Left lung (tissue), 10 donors: ENCODE results near the gene PAX2. TPM values are rescaled to one million over a fixed set of nuclear protein-coding genes. Genes with fewer than 3 reads are reported as not detected.

Experiments
- ATAC-seq: fragments of 200-7000 bp; cut with Tn5 transposase; one replicate; pipeline ENCODE4 v1.9.1; 2020; ENCODE audit warnings: moderate library complexity
- DNase-seq, 4 donors: peaks; one replicate each; pipeline ENCODE4 v3.0.0-alpha.2; 2013 to 2020
- H3K27ac ChIP-seq, 2 donors: fragments of 200-600 bp; sonication (generic) in 1 of 2; one replicate each; pipeline versions ENCODE4 v1.5.0 to v1.8.0; 2020 to 2021
- H3K27me3 ChIP-seq, 2 donors: fragments of 200-600 bp; sonication (generic) in 1 of 2; one replicate each; pipeline versions ENCODE4 v1.5.0 to v1.8.0; 2020 to 2021
- H3K36me3 ChIP-seq, 2 donors: fragments of 200-600 bp; sonication (generic) in 1 of 2; one replicate each; pipeline versions ENCODE4 v1.5.0 to v1.8.0; 2020 to 2021
- H3K4me1 ChIP-seq, 2 donors: fragments of 200-600 bp; one replicate each; pipeline ENCODE4 v1.8.0; 2021
- H3K4me3 ChIP-seq, 2 donors: fragments of 200-600 bp; sonication (generic) in 1 of 2; one replicate each; pipeline versions ENCODE4 v1.5.0 to v1.8.0; 2020 to 2021; ENCODE audit warnings: mild to moderate bottlenecking in 1 of 2
- H3K9me3 ChIP-seq, 2 donors: fragments of 200-600 bp; sonication (generic) in 1 of 2; one replicate each; pipeline versions ENCODE4 v1.5.0 to v1.8.0; 2020 to 2021
- CTCF ChIP-seq, 2 donors: fragments of 200-600 bp; sonication (generic) in 1 of 2; IDR thresholded peaks; one replicate each; pipeline versions ENCODE4 v1.5.0 to v1.8.0; 2021; ENCODE audit warnings: antibody characterized with exemption in 2 of 2
- intact Hi-C, 2 donors: fragments of 100-400 bp; cut with DNase I; formaldehyde crosslinking; loops; one replicate each; pipeline versions ENCODE4 v1.11.2 to v1.14.2; 2022
- polyA plus RNA-seq, 6 donors: library from polyadenylated mRNA; unstranded; fragments of 120-200 nt; gene quantifications; one replicate each; pipeline ENCODE4 v1.2.1, GENCODE V29; 2013; ENCODE audit not compliant: insufficient read length in 6 of 6
- total RNA-seq, 2 donors: library from RNA; stranded (reverse); fragmentation: NEBNext Ultra II Directional; extraction: Animal tissue kit (Norgen Biotek cat#: 25700); gene quantifications; one replicate each; pipeline ENCODE4 v1.2.1, GENCODE V29; 2021
- donor health status: DM: no; HTN: yes; CAD: no.
- donor health status: DM: no; HTN: no; CAD: no.

Gene PAX2
- total and polyA plus RNA-seq, 8 donors, result 0.18 to 1.2 (median 0.47) TPM; not detected in 3

GRCh38 chr10:100736144-100736808 lies 9.1 kb upstream of the PAX2 start:
- no peak for ATAC-seq
- DNase-seq, result no peak
- H3K4me3 ChIP-seq, result no peak overlapping the region
- intact Hi-C loops, result no loop called here
- peaks cover 0 to 19% of the 10 kb centered on the region in 2 donors for H3K4me1 ChIP-seq
- no peaks in the 10 kb centered on the region for H3K9me3 ChIP-seq
- no peak overlapping the region for H3K27ac ChIP-seq
- H3K36me3 ChIP-seq, result no peaks in the 10 kb centered on the region
- TF ChIP-seq CTCF (IDR thresholded peaks at IDR 0.05), result no peak
- H3K27me3 ChIP-seq, result peaks cover 91 to 100% of the 10 kb centered on the region in 2 donors

- peaks cover 0 to 20% of the 10 kb centered on the region in 2 donors for H3K4me1 ChIP-seq
- no peaks in the 10 kb centered on the region for H3K9me3 ChIP-seq
- H3K27ac ChIP-seq, result no peak overlapping the region
- intact Hi-C loops, result no loop called here
- no peaks in the 10 kb centered on the region for H3K36me3 ChIP-seq
- no peak for TF ChIP-seq CTCF (IDR thresholded peaks at IDR 0.05)
- no peak overlapping the region for H3K4me3 ChIP-seq
- no peak for ATAC-seq
- H3K27me3 ChIP-seq, result peaks cover 91 to 100% of the 10 kb centered on the region in 2 donors
- DNase-seq, result no peak
Measured at GRCh38 chr10:100736809-100737354, 8.5 kb upstream of the PAX2 start.

GRCh38 chr10:100737355-100738054 lies 7.9 kb upstream of the PAX2 start:
- TF ChIP-seq CTCF (IDR thresholded peaks at IDR 0.05), result no peak
- no peak overlapping the region for H3K27ac ChIP-seq
- H3K4me3 ChIP-seq, result no peak overlapping the region
- DNase-seq (no peak), ATAC-seq (no peak)
- intact Hi-C loops, result no loop called here
- peaks cover 0 to 27% of the 10 kb centered on the region in 2 donors for H3K4me1 ChIP-seq
- no peaks in the 10 kb centered on the region for H3K9me3 ChIP-seq
- H3K36me3 ChIP-seq, result no peaks in the 10 kb centered on the region
- H3K27me3 ChIP-seq, result peaks cover 91 to 100% of the 10 kb centered on the region in 2 donors

- no peak for TF ChIP-seq CTCF (IDR thresholded peaks at IDR 0.05)
- H3K4me1 ChIP-seq, result peaks cover 0 to 27% of the 10 kb centered on the region in 2 donors
- no peak for DNase-seq
- H3K9me3 ChIP-seq, result no peaks in the 10 kb centered on the region
- no peak overlapping the region for H3K27ac ChIP-seq
- ATAC-seq, result no peak
- intact Hi-C loops, result no loop called here
- H3K4me3 ChIP-seq, result no peak overlapping the region
- no peaks in the 10 kb centered on the region for H3K36me3 ChIP-seq
- H3K27me3 ChIP-seq, result peaks cover 93 to 100% of the 10 kb centered on the region in 2 donors
Measured at GRCh38 chr10:100738055-100738827, 7.1 kb upstream of the PAX2 start.
